SK-N-SH treated with all-trans-retinoic acid at 6 μM for 48 hours (cell line): Measurements from ENCODE around the gene TMEM259.

Experiments
- ATAC-seq: fragments of 200-7000 bp; cut with Tn5 transposase; 3 replicates; pipeline ENCODE4 v1.9.1; 2020; ENCODE audit warnings: mild to moderate bottlenecking, moderate library complexity
- ARNTL ChIP-seq: fragments of 450-650 bp; formaldehyde crosslinking; IDR thresholded peaks from 2 replicates; pipeline ENCODE4 v1.5.0; 2020; ENCODE audit warnings: low read depth, mild to moderate bottlenecking, moderate library complexity, borderline replicate concordance
- BACH2 ChIP-seq: fragments of 250-450 bp; sonication (Bioruptor Pico); IDR thresholded peaks from 2 replicates; pipeline ENCODE4 v1.9.0; 2021; ENCODE audit warnings: mild to moderate bottlenecking, borderline replicate concordance
- CREB5 ChIP-seq: fragments of 250-450 bp; sonication (Bioruptor Pico); IDR thresholded peaks from 2 replicates; pipeline ENCODE4 v1.5.1; 2020; ENCODE audit warnings: low read depth, mild to moderate bottlenecking, moderate library complexity
- CSRNP3 ChIP-seq: fragments of 250-450 bp; sonication (Bioruptor Pico); IDR thresholded peaks from 2 replicates; pipeline ENCODE4 v1.5.1; 2021; ENCODE audit warnings: mild to moderate bottlenecking, moderate library complexity
- GLIS3 ChIP-seq: fragments of 250-450 bp; sonication (Bioruptor Pico); IDR thresholded peaks from 2 replicates; pipeline ENCODE4 v1.5.0; 2020; ENCODE audit warnings: mild to moderate bottlenecking, moderate library complexity
- OSR1 ChIP-seq: fragments of 250-450 bp; sonication (Bioruptor Pico); IDR thresholded peaks from 2 replicates; pipeline ENCODE4 v1.8.0; 2022; ENCODE audit warnings: moderate library complexity, mild to moderate bottlenecking, inconsistent platforms
- POU6F1 ChIP-seq: fragments of 250-450 bp; sonication (Bioruptor Pico); IDR thresholded peaks from 2 replicates; pipeline ENCODE4 v1.8.0; 2021; ENCODE audit warnings: low read depth, mild to moderate bottlenecking, moderate library complexity, borderline replicate concordance
- RARB ChIP-seq: fragments of 250-450 bp; sonication (Bioruptor Pico); IDR thresholded peaks from 2 replicates; pipeline ENCODE4 v1.8.0; 2021; ENCODE audit warnings: mild to moderate bottlenecking, moderate library complexity
- SNAI2 ChIP-seq: fragments of 250-450 bp; sonication (Bioruptor Pico); IDR thresholded peaks from 2 replicates; pipeline ENCODE4 v1.5.0; 2020; ENCODE audit warnings: mild to moderate bottlenecking, moderate library complexity
- TCF4 ChIP-seq: fragments of 250-450 bp; sonication (Bioruptor Pico); IDR thresholded peaks from 2 replicates; pipeline ENCODE4 v1.8.0; 2021; ENCODE audit warnings: mild to moderate bottlenecking, moderate library complexity, borderline replicate concordance
- TOX ChIP-seq: fragments of 250-450 bp; sonication (Bioruptor Pico); IDR thresholded peaks from 2 replicates; pipeline ENCODE4 v1.8.0; 2021; ENCODE audit warnings: mild to moderate bottlenecking, moderate library complexity, borderline replicate concordance
- TSHZ2 ChIP-seq: fragments of 250-450 bp; sonication (Bioruptor Pico); IDR thresholded peaks from 2 replicates; pipeline ENCODE4 v1.5.0; 2020; ENCODE audit warnings: mild to moderate bottlenecking, moderate library complexity
- ZC3H10 ChIP-seq: fragments of 250-450 bp; sonication (Bioruptor Pico); IDR thresholded peaks from 2 replicates; pipeline ENCODE4 v1.5.1; 2021; ENCODE audit warnings: mild to moderate bottlenecking, moderate library complexity
- ZFP3 ChIP-seq: fragments of 250-450 bp; sonication (Bioruptor Pico); IDR thresholded peaks from 2 replicates; pipeline ENCODE4 v1.5.0; 2020; ENCODE audit warnings: mild to moderate bottlenecking, moderate library complexity
- ZFP30 ChIP-seq: fragments of 450-650 bp; formaldehyde crosslinking; IDR thresholded peaks from 2 replicates; pipeline ENCODE4 v1.5.0; 2022; ENCODE audit warnings: mild to moderate bottlenecking, moderate library complexity
- ZNF565 ChIP-seq: fragments of 450-650 bp; formaldehyde crosslinking; conservative IDR thresholded peaks from 2 replicates; pipeline ENCODE4 v1.5.0; 2020; ENCODE audit warnings: low read depth, mild to moderate bottlenecking, moderate library complexity
- TF ChIP-seq, protein P1 (sequence below): fragments of 250-450 bp; sonication (Bioruptor Pico); IDR thresholded peaks from 2 replicates; pipeline ENCODE4 v1.8.0; 2020; ENCODE audit warnings: mild to moderate bottlenecking, moderate library complexity, borderline replicate concordance

The TMEM259 gene

GRCh38 chr19:1015782-1016646 lies 4.9 kb downstream of the TMEM259 start:
- no peak for TF ChIP-seq ZFP30 (CRISPR knock-in tag)
- TF ChIP-seq CREB5 (CRISPR knock-in tag): no peak
- TF ChIP-seq TSHZ2 (CRISPR knock-in tag): no peak
- TF ChIP-seq POU6F1 (CRISPR knock-in tag): no peak
- no peak for TF ChIP-seq ZFP3 (CRISPR knock-in tag)
- TF ChIP-seq GLIS3: no peak
- no peak for TF ChIP-seq CSRNP3 (CRISPR knock-in tag)
- no peak for TF ChIP-seq TCF4 (CRISPR knock-in tag)
- no peak for TF ChIP-seq TOX
- no peak for TF ChIP-seq ZNF565
- TF ChIP-seq ZC3H10 (CRISPR knock-in tag): no peak
- TF ChIP-seq SNAI2 (CRISPR knock-in tag): no peak
- TF ChIP-seq, protein P1, sequence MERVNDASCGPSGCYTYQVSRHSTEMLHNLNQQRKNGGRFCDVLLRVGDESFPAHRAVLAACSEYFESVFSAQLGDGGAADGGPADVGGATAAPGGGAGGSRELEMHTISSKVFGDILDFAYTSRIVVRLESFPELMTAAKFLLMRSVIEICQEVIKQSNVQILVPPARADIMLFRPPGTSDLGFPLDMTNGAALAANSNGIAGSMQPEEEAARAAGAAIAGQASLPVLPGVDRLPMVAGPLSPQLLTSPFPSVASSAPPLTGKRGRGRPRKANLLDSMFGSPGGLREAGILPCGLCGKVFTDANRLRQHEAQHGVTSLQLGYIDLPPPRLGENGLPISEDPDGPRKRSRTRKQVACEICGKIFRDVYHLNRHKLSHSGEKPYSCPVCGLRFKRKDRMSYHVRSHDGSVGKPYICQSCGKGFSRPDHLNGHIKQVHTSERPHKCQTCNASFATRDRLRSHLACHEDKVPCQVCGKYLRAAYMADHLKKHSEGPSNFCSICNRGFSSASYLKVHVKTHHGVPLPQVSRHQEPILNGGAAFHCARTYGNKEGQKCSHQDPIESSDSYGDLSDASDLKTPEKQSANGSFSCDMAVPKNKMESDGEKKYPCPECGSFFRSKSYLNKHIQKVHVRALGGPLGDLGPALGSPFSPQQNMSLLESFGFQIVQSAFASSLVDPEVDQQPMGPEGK: no peak
- TF ChIP-seq, all 23 proteins: peak for 0
- ATAC-seq: no peak

GRCh38 chr19:1015061-1015781 lies 5.7 kb downstream of the TMEM259 start:
- no peak for ATAC-seq
- TF ChIP-seq ZFP30 (CRISPR knock-in tag) (no peak), RARB (CRISPR knock-in tag) (no peak), CSRNP3 (CRISPR knock-in tag) (no peak), ZC3H10 (CRISPR knock-in tag) (no peak), OSR1 (CRISPR knock-in tag) (no peak), ARNTL (CRISPR knock-in tag) (no peak), TOX (no peak), CREB5 (CRISPR knock-in tag) (no peak), BACH2 (no peak)
- TF ChIP-seq, all 23 proteins: peak for 0
